GM18499 (cell line): ENCODE data around the gene PHACTR2.

Experiments used
- ATAC-seq: cut with Tn5 transposase; IDR thresholded peaks from one replicate; pipeline ENCODE4 v1.9.1; 2021; ENCODE audit warnings: moderate number of reproducible peaks; ENCODE audit not compliant: insufficient read depth, unreplicated experiment

PHACTR2 gene

DNA sequence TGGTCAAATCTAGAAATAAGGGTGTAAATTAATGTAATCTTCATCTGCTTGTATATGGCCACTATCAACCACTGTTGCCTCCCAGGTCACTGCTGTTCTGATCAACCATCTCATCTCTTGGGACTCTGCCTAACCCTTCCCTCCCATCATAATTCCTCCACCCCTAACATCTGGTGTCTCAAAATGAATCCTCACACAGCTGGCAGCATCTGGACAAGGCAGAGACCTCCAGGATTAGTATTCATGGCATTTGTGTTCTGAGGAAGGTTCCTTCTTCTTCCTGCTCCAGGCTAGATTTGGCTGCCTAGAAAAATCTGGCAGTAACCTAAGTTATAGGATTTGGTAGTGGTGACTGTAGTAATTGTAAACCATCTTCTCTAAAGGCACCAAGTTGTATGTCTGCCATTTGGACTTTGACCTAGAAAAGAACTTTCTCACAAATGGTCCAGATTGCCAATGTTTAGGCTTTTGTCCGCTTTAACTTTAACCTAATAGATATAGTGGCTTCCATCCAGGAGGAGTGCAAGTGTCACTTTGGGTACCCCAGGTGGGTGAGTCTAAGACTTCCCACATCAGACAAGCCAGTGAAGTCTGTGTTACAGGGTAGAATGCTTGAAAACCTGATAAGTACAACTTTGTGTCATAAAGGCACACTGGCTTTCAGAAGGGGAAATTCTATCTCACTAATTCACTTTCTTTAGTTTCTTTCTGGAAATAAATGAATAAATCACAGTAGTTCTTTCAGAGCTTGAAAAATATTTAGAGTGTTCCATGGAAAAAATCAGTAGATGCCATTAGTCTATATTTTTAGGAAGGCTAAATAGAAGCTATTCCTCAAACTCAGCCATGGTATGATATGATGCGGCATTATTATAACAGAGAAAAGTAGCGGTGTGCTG, 3.0 kb upstream of the PHACTR2 start:
- no peak for ATAC-seq

DNA sequence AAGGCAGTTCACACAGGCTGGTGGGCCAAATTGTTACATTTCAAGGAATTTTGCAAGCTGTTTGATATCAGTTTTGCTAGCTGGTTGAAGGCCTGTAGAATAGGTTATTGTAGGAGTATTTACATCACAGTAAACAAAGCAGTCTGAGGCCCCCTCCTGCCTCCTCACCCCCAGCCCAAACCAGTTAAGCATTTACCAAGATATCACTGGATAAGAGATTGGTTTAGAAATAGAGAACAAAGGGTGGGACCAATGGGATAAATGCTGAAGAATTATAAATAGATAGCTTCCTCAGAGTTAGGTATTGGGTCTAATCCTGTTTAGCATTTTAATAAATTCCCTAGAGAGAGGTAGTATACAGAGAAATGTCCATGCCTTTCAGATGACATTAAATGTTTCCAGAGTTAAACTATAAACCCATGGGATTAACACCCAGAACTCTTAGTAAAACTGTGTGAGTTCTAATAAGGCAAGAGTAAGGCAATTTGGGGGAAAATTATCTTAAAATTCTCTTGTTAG, 2.3 kb upstream of the PHACTR2 start:
- ATAC-seq, result no peak

DNA sequence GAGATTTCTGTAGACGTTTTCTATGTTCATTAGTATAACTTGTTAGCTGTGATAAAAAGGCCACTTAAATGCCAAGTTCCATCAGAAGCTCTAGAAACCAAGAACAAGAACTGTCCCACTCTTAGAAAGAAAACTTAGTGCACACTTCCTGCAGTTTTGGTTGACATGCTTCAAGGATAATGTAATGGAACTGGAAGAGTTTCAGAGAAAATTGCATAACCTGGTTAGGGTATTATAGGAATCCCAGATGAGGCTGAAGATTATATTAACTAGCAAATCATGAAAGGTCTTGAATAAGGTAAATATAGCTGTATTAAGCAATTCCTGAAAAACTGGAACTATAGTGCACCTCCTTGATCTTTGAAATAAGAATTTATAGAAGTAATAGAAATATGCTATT, 1.8 kb upstream of the PHACTR2 start:
- ATAC-seq, result no peak

DNA sequence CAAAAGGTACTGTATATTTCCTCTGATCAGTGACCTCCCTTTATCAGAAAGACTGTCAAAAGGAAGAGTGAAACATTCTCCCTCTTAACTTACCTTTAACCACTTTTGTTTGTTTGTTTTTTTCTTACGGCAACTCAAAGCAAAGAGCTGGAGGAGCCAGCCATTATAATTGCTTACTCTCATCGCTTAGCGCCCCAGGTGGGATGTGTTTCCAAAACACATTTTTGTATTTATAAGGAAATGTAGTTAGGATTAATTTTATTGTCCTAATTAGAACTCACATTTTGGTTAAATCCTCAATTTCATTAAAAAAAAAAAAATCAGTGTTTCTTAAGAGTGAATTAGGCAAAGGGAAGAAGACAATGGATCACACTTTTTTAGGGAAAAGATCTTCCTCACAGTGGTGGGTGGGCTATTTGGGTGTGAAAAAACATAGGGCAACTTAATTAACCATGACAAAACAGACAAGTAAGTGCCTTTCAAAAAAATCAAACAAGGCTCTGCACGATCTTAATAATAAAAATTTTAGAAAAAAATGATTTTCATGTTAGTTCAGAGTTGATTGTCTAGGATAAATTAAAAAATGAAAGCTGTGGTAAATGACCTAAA, 1.2 kb upstream of the PHACTR2 start:
- ATAC-seq, result no peak

DNA sequence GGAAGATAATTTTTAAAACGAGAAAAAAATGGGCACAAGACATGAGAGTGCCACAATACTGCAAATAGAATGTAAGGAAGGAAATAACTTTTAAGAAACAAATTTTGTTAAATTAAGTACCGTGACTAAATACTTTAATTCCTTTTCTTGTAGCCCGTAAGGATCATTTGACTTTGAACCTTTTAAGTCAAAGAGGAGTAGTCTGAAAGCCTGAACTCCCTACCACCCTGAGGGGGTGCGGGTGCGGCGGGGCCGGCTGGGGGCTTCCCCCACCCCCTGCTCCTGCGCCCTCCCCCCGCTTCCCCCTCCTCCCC, 231 bp upstream of the PHACTR2 start:
- no peak for ATAC-seq

DNA sequence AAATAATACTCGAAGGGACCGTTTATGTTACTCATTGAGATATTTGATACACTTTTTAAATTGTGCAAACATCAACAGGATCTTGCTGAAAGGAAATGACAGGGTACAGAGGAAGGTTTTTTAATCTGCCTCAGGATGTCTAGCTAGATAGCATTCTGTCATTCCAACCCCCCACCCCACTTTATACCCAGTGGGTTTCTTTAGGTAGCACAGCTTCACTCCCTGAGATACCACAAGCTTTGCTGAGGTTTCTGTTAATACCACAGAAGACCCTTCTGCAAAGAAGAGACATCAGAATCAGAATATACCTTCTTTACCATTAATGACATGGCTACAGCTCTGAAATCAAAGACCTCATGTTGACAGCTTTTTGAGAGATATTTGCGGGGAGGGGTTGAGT, 1.3 kb downstream of the PHACTR2 start:
- ATAC-seq, result no peak

DNA sequence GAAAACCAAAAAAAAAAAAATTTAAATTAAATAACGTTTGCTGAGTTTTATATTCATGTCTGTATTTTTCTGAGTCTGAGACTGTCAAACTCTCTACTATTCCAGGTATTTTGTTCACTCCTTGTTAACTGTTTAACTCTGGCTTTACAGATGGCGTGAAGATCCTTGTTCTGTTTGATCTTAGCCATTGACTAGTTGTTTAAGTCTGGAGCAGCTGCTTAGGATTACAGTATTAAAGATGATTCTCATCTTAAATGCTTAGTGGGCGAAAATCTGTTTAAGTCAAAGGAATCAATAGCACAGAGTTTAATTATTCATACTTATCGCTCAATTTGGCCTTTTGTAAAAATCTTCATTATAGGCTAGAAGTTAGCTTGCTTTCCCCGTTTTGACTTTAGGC, 2.4 kb downstream of the PHACTR2 start:
- ATAC-seq, result no peak

DNA sequence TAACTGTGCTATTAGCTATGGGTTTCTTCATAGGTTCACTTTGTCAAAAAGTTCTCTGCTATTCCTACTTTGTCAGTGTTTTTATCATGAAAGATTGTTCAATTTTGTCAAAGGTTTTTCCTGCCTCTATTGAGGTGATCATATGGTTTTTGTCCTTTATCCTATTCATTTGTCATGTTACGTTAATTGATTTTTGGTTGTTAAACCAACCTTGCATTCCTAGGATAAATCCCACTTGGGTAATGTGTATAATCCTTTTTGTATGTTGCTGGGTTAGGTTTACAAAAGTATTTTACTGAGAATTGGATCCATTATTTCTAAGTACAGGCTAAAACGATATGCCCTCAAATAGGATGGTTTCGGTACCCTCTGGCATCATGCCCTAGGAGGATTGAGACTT, 5.0 kb downstream of the PHACTR2 start:
- no peak for ATAC-seq

DNA sequence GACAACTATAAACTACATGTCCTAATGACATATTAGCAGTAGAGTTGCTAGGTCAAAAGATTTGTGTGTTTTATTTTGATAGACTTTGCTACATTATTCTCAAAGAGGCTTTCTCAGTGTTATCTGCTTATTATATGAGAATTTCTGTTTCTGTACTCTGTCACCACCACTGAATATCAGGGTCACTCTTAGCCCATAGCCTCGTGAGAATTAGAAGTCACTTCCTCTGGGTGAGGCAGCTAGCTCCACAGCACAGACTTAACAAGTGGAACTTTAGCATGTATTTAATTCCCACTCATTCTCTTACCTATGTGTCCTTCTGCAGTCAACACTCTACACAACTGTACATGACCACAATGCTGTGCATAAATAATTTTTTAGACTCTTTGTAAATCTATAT, 6.7 kb downstream of the PHACTR2 start:
- no peak for ATAC-seq

DNA sequence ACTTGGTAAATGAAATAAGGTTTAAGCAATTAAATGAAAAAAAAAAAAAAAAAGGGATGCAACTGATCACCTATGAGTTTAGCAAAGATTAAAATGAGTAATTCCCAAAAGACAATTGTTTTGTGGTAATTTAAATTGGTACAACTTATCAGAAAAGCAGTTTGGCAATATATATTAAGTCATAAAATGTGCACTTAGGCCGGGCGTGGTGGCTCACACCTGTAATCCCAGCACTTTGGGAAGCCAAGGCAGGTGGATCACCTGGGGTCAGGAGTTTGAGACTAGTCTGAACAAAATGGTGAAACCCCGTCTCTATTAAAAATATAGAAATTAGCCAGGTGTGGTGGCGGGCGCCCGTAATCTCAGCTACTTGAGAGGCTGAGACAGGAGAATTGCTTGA, 7.9 kb downstream of the PHACTR2 start:
- no peak for ATAC-seq

DNA sequence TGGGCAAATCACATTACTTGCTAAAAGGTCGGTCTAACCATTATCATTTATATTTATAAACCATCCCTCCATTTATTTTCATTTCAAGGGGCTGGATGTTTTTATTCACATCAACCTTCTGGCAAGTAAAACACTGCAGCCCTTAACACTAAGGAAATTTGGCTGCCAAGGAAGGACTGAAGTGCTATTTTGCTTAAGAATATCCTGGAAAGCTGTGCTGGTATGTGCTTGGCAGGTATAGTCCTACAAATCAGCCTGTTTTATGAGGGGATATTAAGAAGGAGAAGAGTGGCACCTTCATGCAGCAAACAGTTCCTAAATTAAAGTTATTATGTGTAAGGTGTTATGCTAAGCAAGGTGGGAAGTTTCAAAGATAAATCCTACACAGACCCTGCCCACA, 9.8 kb downstream of the PHACTR2 start:
- no peak for ATAC-seq

DNA sequence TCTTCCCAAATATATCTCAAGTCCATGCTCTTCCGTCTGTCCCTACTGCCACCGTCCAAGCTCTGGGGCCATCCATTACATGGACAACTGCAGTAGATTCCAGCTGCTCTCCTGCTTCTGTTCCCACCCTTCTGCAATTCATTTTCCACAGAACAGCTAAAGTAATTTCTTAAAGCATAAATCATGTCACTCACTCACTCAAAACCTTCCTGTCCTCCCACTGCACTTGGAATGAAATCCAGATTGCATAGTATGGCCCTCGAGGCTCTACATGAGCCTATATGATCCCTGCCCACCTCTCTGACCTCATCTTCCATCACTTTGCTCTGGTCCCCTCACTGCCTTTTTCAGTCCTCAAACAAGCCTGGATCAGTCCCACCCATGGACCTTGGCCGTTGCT, 10.9 kb downstream of the PHACTR2 start:
- ATAC-seq, result no peak

DNA sequence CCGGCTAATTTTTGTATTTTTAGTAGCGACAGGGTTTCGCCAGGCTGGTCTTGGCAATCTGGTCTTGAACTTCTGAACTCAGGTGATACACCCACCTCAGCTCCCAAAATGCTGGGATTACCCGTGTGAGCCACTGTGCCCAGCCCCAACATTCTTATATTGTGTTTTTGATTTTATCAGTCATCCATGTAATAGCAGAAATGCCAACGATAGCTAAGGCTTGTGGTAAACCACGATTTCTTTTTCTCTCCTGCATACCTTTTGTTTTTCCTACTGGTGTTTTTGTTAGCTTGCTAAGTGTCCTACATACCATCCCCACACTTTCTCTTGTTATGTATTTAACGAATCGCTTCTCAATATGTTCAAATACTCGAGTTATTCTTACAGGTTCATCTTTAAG, 12.1 kb downstream of the PHACTR2 start:
- no peak for ATAC-seq

DNA sequence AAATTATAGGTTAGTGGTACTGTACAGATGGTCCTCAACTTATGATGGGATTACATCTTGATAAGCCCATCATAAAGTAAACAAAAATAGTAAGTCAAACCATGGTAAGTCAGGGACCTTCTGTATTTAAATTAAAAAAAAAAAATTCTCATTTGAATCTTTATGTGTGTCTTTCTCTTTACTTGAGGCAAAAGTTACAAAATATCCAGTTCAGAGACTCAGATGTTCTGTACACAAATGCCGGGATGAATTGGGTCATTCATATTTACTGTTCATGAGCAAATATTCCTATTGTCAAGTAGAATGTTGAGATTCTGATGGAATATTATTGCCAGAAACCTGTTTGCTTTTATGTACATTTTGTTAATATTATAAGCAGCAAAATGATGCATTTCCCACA, 13.4 kb downstream of the PHACTR2 start:
- no peak for ATAC-seq

DNA sequence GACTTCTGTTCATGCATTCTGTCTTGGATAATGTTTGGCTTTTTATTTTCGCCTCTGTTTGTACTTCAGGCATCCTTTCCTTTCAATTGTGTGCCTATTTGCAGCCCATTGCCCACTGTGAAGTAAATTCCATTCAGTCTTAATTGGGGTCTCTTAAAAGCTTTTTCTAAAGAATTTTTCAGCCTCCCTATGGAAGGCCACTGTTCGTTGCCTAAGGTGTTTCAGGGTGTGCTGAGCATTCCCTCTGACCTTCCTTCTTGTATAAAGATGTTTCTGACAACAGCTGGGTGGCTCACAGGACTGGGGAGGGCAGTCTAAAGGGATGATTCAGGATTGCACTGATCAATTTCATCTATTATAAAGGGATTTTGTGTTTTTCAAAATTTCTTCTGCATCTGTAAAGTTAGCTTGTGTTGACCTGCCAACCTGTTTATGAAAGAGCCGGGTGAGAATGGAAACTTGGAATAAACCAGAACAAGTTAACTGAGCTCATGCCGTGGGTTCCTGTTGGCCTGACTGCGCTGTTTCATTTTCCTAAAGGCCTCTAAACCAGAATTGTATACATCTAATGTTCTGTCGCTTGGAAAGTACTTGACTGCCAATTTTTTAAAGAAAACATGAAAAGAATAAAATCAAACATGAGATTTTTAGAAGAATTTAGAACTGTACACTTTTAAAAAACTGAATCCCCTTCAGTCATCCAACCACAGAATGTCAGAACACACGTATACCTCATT, 14.3 kb downstream of the PHACTR2 start:
- no peak for ATAC-seq

DNA sequence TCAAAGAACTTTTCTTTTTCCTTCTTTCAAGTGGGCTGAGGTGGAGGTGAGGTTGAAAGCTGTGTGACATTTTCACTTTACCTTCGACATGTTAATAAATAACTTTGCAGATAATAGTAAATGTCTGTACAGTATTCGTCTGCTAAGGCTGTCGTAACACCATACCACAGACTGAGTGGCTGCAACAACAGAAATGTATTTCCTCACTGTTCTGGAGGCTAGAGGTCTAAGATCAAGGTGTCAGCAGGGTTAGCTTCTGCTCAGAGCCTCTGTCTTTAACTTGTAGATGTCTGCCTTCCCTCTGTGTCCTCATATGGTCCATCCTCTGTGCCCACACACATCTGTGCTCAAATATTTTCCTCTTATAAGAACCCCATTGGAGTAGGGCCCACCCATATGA, 14.9 kb downstream of the PHACTR2 start:
- ATAC-seq, result no peak

DNA sequence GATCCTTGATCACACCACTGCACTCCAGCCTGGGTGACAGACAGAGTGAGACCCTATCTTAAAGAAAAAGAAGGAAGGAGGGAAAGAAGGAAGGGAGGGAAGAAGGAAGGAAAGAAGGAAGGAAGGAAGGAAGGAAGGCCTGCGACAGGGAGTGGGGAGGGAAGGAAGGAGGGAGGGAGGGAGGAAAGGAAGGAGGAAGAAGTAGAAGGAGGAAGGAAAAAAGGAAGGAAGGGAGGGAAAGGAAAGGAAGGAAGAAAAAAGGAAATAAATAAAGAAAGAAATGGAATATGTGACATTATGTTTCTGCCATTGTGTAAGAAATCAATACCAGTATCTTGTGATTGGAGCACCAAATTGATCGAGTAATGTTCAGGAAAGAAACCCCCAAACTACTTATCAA, 16.2 kb downstream of the PHACTR2 start:
- ATAC-seq, result no peak

DNA sequence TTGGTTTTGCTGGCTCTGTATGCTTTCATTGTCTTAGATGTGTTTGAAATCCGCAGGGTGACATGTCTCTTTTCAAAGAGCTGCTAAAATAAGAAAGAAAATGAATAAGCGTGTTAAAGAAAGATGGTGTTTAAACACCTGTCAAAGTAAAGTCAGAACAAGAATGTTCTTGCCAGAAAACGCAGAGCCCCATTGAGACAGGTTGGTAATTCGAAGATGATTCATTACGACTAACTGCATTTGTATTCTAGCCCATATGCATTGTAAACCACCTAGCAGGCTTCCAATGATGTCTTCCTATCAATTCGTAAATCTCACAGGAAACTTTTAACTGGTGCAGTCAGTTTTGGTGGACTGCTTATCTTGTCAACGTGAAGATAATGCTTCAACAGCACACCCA, 16.8 kb downstream of the PHACTR2 start:
- no peak for ATAC-seq

DNA sequence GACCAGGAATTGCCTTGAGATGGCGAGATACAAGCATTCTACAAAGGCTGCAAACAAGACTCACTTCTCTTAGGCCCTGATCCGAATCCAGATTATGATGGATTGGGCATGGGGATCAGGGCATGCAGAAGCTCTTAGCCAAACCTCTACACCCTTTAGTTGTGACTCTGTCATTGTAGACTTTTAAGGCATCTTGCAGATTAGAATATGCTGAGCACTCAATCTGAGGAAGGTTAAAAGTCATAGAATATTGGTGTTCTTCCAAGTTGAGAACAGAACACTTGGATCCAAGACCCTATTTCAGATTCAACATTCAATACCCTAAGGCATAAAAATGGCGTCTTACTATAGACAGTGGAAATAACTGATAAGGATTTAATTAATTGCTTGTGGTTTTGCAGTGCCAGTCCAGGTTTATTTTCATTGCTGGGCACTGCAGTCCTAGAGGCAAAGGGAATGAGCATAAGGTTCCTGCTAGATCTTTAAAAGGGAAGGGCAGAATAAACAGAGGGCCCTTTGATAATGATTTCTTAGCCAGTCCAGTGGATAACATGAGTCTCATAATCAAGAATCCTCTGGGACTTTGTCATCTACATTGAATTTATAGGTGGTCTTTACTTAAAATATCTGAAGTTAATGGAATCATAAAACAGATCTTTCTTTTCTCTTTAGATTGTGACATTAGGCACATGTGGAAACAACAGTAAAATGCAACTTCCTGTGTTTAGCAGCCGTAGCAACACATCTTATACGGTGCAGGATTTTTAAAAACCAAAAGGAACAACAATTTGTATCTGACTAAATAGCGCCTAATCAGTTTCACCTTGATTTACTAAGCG, 17.6 kb downstream of the PHACTR2 start:
- ATAC-seq, result no peak

DNA sequence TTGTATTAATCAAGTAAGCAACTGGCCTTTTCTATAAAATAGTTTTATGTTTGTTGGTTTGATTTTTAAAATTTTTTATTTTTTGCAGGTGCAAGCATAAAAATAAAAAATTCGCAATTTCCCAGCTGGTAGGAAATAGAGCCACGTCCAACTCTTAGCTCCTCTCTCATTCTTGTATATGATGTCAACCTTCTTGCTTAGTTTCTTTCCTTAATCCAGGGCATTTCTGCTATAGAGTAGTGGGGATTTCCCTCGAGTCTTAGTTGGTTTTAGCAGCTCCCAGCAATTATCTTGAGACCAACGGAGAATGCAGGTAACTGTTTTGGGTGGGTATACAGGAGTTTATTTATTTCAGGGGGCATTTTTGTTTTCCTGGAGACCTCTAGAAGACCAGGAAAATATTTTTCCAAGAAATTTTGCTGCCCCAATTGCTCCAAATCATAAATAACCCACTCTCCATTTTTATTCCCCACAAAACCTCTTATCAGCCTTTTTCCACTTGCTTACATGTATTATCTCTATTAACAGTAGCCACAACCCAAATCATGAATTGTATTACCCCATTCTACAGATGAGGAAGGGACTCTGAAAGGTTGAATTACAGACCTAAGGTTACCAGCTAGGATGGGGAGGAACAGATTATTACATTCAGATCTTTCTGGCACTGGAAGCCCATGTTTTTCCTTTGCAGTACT, 18.4 kb downstream of the PHACTR2 start:
- ATAC-seq, result no peak
